BLaER1 treated with 17β-estradiol and CSF1 and Interleukin-3, amounts not matched to agents 10 nM and 100 nM (cell line): ENCODE data around the gene MIER1.
"Not testable (repeated sequence)": the region's sequence is repeated elsewhere in the genome, so short reads cannot be mapped to it uniquely, and the experiment has no call there.

Experiments used
- H3K27ac ChIP-seq, 11 experiments: shearing (Covaris generic); formaldehyde crosslinking; 2 replicates each; pipeline ENCODE4 v1.8.1; 2022
- H3K27me3 ChIP-seq, 11 experiments: shearing (Covaris generic); formaldehyde crosslinking; 2 replicates each; pipeline ENCODE4 v1.8.1; 2022
- H3K36me3 ChIP-seq, 11 experiments: shearing (Covaris generic); formaldehyde crosslinking; 2 replicates each; pipeline ENCODE4 v1.8.1; 2022
- H3K4me1 ChIP-seq, 10 experiments: shearing (Covaris generic); formaldehyde crosslinking; 2 replicates each; pipeline ENCODE4 v1.8.1; 2022
- H3K4me2 ChIP-seq, 11 experiments: shearing (Covaris generic); formaldehyde crosslinking; 2 replicates each; pipeline ENCODE4 v1.8.1; 2022
- H3K4me3 ChIP-seq, 10 experiments: shearing (Covaris generic); formaldehyde crosslinking; 2 replicates each; pipeline ENCODE4 v1.8.1; 2022
- H3K9ac ChIP-seq, 11 experiments: shearing (Covaris generic); formaldehyde crosslinking; 2 replicates each; pipeline ENCODE4 v1.8.1; 2022
- H3K9me3 ChIP-seq, 11 experiments: shearing (Covaris generic); formaldehyde crosslinking; replicated peaks in 1 of 11; 2 replicates each; pipeline ENCODE4 v1.8.1; 2022
- H4K20me1 ChIP-seq, 11 experiments: shearing (Covaris generic); formaldehyde crosslinking; 2 replicates each; pipeline ENCODE4 v1.8.1; 2022
- Cebpa-rat ChIP-seq, 11 experiments: shearing (Covaris generic); IDR thresholded peaks; 2 replicates each; pipeline ENCODE4 v1.8.1; 2022

The MIER1 gene

DNA sequence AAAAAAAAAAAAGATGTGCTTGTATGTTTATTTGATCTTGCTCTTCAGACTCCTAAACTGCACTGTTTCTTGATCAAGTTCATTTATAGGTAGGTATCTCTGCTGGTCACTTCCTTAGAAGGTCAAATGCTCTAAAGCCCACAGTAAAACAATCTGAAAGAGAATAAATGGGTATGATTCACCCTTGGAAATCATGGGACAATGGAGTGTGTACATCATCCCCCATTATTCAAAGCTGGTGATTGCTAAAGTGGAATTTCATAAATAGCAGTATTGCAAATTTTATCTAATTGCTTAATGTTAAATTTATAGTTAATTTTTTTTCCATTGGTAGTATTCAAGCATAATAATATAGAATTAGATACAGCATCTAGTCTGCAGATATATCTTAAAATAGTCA lies 53.4 kb downstream of the MIER1 start:
- Histone ChIP-seq H3K4me1 (peaks cover 0 to 19% (median 15%) of the 10 kb centered on the region in 10 experiments; a peak in 18 of 20 replicates), H4K20me1 (peaks cover 0 to 56% (median 11%) of the 10 kb centered on the region in 11 experiments; a peak in 11 of 22 replicates), H3K9ac (no peak overlapping the region), H3K4me3 (no peak overlapping the region), H3K4me2 (no peak overlapping the region), H3K27ac (no peak overlapping the region), H3K9me3 (no peaks in the 10 kb centered on the region), H3K36me3 (peaks cover 75 to 96% (median 87%) of the 10 kb centered on the region in 11 experiments), H3K27me3 (no peaks in the 10 kb centered on the region)
- no peak for TF ChIP-seq Cebpa-rat (IDR thresholded peaks at IDR 0.05)

GRCh38 chr1:66979621-66980020 lies 54.8 kb downstream of the MIER1 start:
- not testable (repeated sequence) for H3K4me2 ChIP-seq, H3K9me3 ChIP-seq, H3K27ac ChIP-seq, H3K9ac ChIP-seq, H3K27me3 ChIP-seq, H3K4me3 ChIP-seq
- H4K20me1 ChIP-seq, result peaks cover 0 to 52% (median 11%) of the 10 kb centered on the region in 11 experiments; a peak in 11 of 22 replicates
- H3K36me3 ChIP-seq, result peaks cover 84 to 97% (median 88%) of the 10 kb centered on the region in 11 experiments
- peaks cover 0 to 19% (median 15%) of the 10 kb centered on the region in 10 experiments; a peak in 18 of 20 replicates for H3K4me1 ChIP-seq

DNA sequence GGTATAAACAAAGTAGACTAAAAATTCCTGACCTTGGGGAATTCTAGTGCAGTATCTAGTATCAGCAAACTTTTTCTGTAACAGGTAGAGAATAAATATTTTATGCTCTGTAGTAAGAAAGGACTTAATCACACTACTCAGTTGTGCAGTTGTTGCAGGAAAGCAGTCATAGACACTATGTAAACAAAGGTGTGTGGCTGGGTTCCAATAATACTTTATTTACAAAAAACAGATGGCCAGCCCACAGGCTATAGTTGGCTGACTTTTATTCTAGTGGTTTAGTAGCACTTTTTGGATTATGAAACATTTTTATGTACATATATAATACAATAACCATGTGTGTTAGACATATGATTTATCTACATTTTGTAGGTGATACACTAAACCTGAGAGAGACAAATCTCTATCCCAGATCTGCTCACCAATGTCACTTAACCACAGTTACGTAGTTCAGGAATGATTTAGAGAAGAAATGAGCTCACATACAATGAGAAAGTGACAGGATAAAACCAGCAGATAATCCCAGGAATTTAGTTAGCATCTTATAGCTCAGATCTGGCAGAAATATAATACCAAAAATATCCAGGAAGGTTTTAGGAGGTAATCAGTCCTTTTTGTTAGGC lies 56.1 kb downstream of the MIER1 start:
- Histone ChIP-seq H3K36me3 (peaks cover 81 to 97% (median 88%) of the 10 kb centered on the region in 11 experiments), H3K4me2 (peak overlapping the region; percentile 67 to 89 (median 72); a peak in 21 of 22 replicates), H4K20me1 (peaks cover 0 to 41% (median 3%) of the 10 kb centered on the region in 11 experiments; a peak in 7 of 22 replicates), H3K4me1 (peaks cover 0 to 19% (median 15%) of the 10 kb centered on the region in 10 experiments; a peak in 18 of 20 replicates), H3K9me3 (no peaks in the 10 kb centered on the region), H3K27ac (peak overlapping the region in 8 of 11 experiments; percentile 43 to 72 (median 62); a peak in 16 of 22 replicates), H3K4me3 (peak overlapping the region in 7 of 10 experiments; percentile 41 to 59 (median 48); a peak in 11 of 20 replicates), H3K9ac (peak overlapping the region; percentile 22 to 77 (median 43); a peak in 18 of 22 replicates), H3K27me3 (no peaks in the 10 kb centered on the region)
- TF ChIP-seq Cebpa-rat (IDR thresholded peaks at IDR 0.05), result no peak

DNA sequence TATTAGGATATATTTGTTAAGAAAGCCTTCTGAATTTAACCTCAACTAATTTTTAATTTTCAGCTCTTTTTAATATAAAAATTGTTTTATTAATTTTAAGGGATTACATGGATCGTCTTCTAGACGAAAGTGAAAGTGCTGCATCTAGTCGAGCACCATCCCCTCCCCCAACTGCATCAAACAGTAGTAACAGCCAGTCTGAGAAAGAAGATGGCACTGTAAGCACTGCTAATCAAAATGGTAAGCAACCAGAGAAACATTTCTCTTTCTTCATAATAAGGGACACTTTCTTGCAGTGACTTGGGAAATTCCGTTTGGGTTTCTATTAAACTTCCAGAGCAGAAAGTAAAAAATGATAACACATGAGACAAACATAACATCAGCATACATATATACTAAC lies 56.9 kb downstream of the MIER1 start:
- no peak for TF ChIP-seq Cebpa-rat (IDR thresholded peaks at IDR 0.05)
- H3K27me3 ChIP-seq, result no peaks in the 10 kb centered on the region
- H3K9ac ChIP-seq, result peak overlapping the region in 10 of 11 experiments; percentile 35 to 77 (median 48); a peak in 17 of 22 replicates
- peak overlapping the region in 9 of 10 experiments; percentile 24 to 59 (median 48); a peak in 14 of 20 replicates for H3K4me3 ChIP-seq
- peaks cover 0 to 19% (median 15%) of the 10 kb centered on the region in 10 experiments; a peak in 18 of 20 replicates for H3K4me1 ChIP-seq
- H3K36me3 ChIP-seq, result peaks cover 81 to 97% (median 89%) of the 10 kb centered on the region in 11 experiments
- peak overlapping the region; percentile 67 to 89 (median 72); a peak in 21 of 22 replicates for H3K4me2 ChIP-seq
- H3K27ac ChIP-seq, result peak overlapping the region in 10 of 11 experiments; percentile 4 to 72 (median 60); a peak in 18 of 22 replicates
- peaks cover 0 to 39% (median 2%) of the 10 kb centered on the region in 11 experiments; a peak in 7 of 22 replicates for H4K20me1 ChIP-seq
- no peaks in the 10 kb centered on the region for H3K9me3 ChIP-seq

- TF ChIP-seq Cebpa-rat (IDR thresholded peaks at IDR 0.05), result no peak
- H3K36me3 ChIP-seq, result peaks cover 77 to 97% (median 89%) of the 10 kb centered on the region in 11 experiments
- H3K9ac ChIP-seq, result no peak overlapping the region
Observed at GRCh38 chr1:66982561-66983260, 57.9 kb downstream of the MIER1 start.

DNA sequence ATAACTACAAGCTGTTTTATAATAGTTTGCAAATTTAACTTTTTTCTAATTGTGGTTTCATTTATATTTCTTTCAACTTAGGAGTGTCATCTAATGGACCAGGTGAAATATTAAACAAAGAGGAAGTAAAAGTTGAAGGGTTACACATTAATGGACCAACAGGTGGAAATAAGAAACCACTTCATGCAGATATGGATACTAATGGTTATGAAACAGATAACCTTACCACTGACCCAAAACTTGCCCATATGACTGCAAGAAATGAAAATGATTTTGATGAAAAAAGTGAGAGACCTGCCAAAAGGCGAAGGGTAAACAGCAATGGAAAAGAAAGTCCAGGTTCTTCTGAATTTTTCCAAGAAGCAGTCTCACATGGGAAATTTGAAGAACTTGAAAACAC lies 59.7 kb downstream of the MIER1 start:
- Histone ChIP-seq H3K27me3 (no peaks in the 10 kb centered on the region), H3K4me1 (peaks cover 0 to 19% (median 15%) of the 10 kb centered on the region in 10 experiments; a peak in 18 of 20 replicates), H3K36me3 (peaks cover 74 to 97% (median 89%) of the 10 kb centered on the region in 11 experiments), H3K4me3 (no peak overlapping the region), H4K20me1 (peaks cover 0 to 22% (median 0%) of the 10 kb centered on the region in 11 experiments; a peak in 4 of 22 replicates), H3K4me2 (no peak overlapping the region), H3K27ac (no peak overlapping the region), H3K9ac (no peak overlapping the region), H3K9me3 (no peaks in the 10 kb centered on the region)
- TF ChIP-seq Cebpa-rat (IDR thresholded peaks at IDR 0.05), result no peak

More at GRCh38 chr1:66982561-66983260, 57.9 kb downstream of the MIER1 start:
- H3K4me1 ChIP-seq, result peaks cover 0 to 19% (median 15%) of the 10 kb centered on the region in 10 experiments; a peak in 18 of 20 replicates
- H3K27me3 ChIP-seq, result no peaks in the 10 kb centered on the region
- H3K27ac ChIP-seq, result no peak overlapping the region
- H3K4me3 ChIP-seq, result no peak overlapping the region
- no peaks in the 10 kb centered on the region for H3K9me3 ChIP-seq
- no peak overlapping the region for H3K4me2 ChIP-seq
- peaks cover 0 to 33% (median 0%) of the 10 kb centered on the region in 11 experiments; a peak in 7 of 22 replicates for H4K20me1 ChIP-seq

DNA sequence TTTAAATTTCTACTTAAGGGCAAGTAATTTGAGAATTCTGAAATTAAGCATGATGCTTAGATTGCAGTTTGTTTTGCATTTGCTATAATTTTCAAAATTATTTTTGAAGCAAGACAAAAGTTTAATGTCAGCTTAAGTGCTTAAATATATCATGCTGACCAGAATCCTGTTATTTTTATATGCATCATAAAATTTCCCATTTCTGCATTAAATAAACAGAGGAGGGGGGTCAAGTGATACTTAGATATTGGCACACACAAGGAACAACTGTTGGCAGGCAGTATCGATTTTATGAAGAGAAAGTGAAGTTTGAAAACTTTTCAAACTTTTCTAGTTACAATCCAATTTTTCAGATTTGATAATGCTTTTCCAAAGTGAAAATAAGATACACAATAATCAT lies 61.0 kb downstream of the MIER1 start:
- H3K4me3 ChIP-seq, result no peak overlapping the region
- H3K36me3 ChIP-seq, result peaks cover 78 to 98% (median 87%) of the 10 kb centered on the region in 11 experiments

DNA sequence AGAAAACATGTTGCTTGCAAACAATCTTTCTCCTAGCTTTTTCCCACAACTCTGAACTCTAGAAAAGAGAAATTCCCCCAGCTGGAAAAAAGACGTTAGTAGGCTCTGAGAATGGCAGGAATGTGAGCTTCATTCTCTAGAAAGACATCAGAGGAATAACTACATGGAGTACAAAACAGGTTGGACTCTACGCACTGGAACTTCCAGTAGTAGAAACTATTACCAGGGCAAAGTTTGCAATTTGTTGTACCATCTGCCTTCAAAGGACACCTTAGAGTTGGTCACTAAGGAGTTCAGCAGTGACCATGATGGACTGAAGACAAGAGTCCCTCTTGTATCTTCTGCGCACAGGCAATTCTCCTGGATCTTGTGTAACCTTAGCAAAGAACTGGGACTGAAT lies 68.3 kb downstream of the MIER1 start:
- TF ChIP-seq Cebpa-rat (IDR thresholded peaks at IDR 0.05), result no peak
- no peaks in the 10 kb centered on the region for H3K27me3 ChIP-seq
- peaks cover 20 to 54% (median 41%) of the 10 kb centered on the region in 11 experiments for H3K36me3 ChIP-seq

More for the DNA sequence above, 61.0 kb downstream of the MIER1 start:
- H3K4me2 ChIP-seq, result no peak overlapping the region
- H3K4me1 ChIP-seq, result peaks cover 0 to 12% (median 10%) of the 10 kb centered on the region in 10 experiments; a peak in 17 of 20 replicates
- no peak overlapping the region for H3K9ac ChIP-seq
- H3K27ac ChIP-seq, result no peak overlapping the region
- no peaks in the 10 kb centered on the region for H3K9me3 ChIP-seq
- peaks cover 0 to 22% (median 0%) of the 10 kb centered on the region in 11 experiments; a peak in 3 of 22 replicates for H4K20me1 ChIP-seq
- no peaks in the 10 kb centered on the region for H3K27me3 ChIP-seq
- TF ChIP-seq Cebpa-rat (IDR thresholded peaks at IDR 0.05), result no peak

More for the DNA sequence above, 68.3 kb downstream of the MIER1 start:
- Histone ChIP-seq H3K4me1 (peaks cover 0 to 5% (median 0%) of the 10 kb centered on the region in 10 experiments; a peak in 2 of 20 replicates), H3K9ac (no peak overlapping the region), H3K4me2 (no peak overlapping the region), H4K20me1 (peaks cover 0 to 5% (median 0%) of the 10 kb centered on the region in 11 experiments; a peak in 2 of 22 replicates), H3K9me3 (no peaks in the 10 kb centered on the region), H3K27ac (no peak overlapping the region), H3K4me3 (no peak overlapping the region)
